Activated CD4-positive, alpha-beta T cell treated with anti-CD3 and anti-CD28 coated beads, Interleukin-2, amount 10 ng/mL, durations not matched to agents 7 days and 5 days (primary cell): ENCODE measurements around the gene EFNA5. TPM values are rescaled to one million over a fixed set of nuclear protein-coding genes. Genes with fewer than 3 reads are reported as not detected.

Experiments
- CTCF ChIA-PET: fragments of 350-600 bp; sonication (Branson Sonifier 250); formaldehyde crosslinking; loops from one replicate; lab custom pipeline; 2021; ENCODE audit warnings: antibody characterized with exemption; lab: Charles Lee
- POLR2A ChIA-PET: fragments of 350-600 bp; sonication (Branson Sonifier 250); formaldehyde crosslinking; loops from one replicate; lab custom pipeline; 2021; ENCODE audit warnings: antibody characterized with exemption; lab: Charles Lee
- DNase-seq: peaks from one replicate; pipeline ENCODE4 v3.0.0-alpha.2; 2020
- H3K27ac Mint-ChIP-seq: one replicate; pipeline ENCODE4 v1.8.0; 2021; ENCODE audit warnings: mild to moderate bottlenecking, moderate library complexity, mixed read lengths
- H3K27me3 Mint-ChIP-seq: one replicate; pipeline ENCODE4 v1.8.0; 2021; ENCODE audit warnings: mixed read lengths
- H3K36me3 Mint-ChIP-seq: one replicate; pipeline ENCODE4 v1.8.0; 2021; ENCODE audit warnings: low read depth, mixed read lengths
- H3K4me1 Mint-ChIP-seq: one replicate; pipeline ENCODE4 v1.8.0; 2021; ENCODE audit warnings: mixed read lengths
- H3K4me3 Mint-ChIP-seq: one replicate; pipeline ENCODE4 v1.8.0; 2021; ENCODE audit warnings: mild to moderate bottlenecking, moderate library complexity, mixed read lengths
- H3K9me3 Mint-ChIP-seq: one replicate; pipeline ENCODE4 v1.8.0; 2021; ENCODE audit warnings: mixed read lengths
- total RNA-seq, 2 experiments: library from RNA; stranded (reverse); gene quantifications; one replicate each; pipeline ENCODE4 v1.2.3, GENCODE V29; 2021

EFNA5 gene
- total RNA-seq, 2 experiments from 2014 or later = not detected

DNA sequence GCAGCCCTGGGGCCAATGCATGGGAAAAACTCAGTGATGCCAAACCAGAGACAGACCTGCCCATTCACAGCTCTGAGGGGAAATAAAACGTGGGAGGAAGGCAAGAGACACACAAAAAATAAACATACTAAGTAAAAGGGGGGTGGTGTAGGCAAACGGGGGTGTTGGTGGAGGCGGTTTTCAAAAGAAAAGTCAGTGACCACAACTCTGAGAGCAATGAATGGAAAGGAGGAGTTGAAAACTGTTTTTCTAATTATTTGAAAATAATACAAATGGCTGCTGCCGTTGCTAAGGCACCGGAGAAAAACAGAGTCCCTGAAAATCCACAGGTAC is 293.5 kb downstream of the EFNA5 start:
- H3K27me3 Mint-ChIP-seq = no peaks in the 10 kb centered on the region
- ChIA-PET POLR2A (no interaction called here), CTCF (no interaction called here)
- H3K4me1 Mint-ChIP-seq = no peaks in the 10 kb centered on the region
- H3K36me3 Mint-ChIP-seq = no peaks in the 10 kb centered on the region
- H3K4me3 Mint-ChIP-seq = no peak overlapping the region
- H3K27ac Mint-ChIP-seq = no peak overlapping the region
- no peak for DNase-seq
- no peaks in the 10 kb centered on the region for H3K9me3 Mint-ChIP-seq

DNA sequence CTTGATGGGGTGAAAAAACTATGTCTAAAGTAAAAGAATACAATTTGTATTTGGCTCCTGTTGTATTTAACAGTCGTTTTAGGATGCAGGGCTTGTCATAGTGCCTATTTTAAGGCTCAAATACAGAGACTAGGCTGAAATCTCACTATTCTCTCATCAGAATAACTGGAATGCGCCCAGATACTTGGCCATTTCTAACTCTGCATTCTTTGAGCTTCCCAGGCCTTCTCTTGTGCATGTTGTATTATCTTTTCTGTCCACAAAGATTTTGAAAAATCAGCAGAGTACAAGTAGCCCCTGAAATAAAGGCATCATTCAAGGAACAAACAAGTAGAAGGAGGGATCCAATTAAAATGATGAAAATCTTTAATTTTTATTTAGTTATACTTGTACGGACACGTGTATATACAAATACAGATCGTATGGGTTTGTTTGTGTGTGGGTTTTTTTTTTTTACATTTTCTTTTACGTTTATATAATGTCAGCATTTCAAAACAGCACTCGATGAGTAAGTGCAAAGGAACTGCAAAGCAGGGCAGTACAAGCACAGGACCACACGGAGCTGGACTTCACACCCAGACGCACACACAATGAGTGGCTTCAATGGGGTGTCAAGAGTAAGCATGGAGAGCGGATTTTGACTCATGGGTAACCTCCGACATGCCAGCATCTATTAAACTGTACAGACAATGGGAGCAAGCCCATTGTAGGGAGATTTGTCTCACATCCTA is 294.0 kb downstream of the EFNA5 start:
- no peaks in the 10 kb centered on the region for H3K9me3 Mint-ChIP-seq
- CTCF ChIA-PET = no interaction called here
- DNase-seq = no peak
- POLR2A ChIA-PET = no interaction called here
- no peak overlapping the region for H3K27ac Mint-ChIP-seq
- H3K4me3 Mint-ChIP-seq = no peak overlapping the region
- H3K36me3 Mint-ChIP-seq = no peaks in the 10 kb centered on the region
- no peaks in the 10 kb centered on the region for H3K4me1 Mint-ChIP-seq
- H3K27me3 Mint-ChIP-seq = no peaks in the 10 kb centered on the region

DNA sequence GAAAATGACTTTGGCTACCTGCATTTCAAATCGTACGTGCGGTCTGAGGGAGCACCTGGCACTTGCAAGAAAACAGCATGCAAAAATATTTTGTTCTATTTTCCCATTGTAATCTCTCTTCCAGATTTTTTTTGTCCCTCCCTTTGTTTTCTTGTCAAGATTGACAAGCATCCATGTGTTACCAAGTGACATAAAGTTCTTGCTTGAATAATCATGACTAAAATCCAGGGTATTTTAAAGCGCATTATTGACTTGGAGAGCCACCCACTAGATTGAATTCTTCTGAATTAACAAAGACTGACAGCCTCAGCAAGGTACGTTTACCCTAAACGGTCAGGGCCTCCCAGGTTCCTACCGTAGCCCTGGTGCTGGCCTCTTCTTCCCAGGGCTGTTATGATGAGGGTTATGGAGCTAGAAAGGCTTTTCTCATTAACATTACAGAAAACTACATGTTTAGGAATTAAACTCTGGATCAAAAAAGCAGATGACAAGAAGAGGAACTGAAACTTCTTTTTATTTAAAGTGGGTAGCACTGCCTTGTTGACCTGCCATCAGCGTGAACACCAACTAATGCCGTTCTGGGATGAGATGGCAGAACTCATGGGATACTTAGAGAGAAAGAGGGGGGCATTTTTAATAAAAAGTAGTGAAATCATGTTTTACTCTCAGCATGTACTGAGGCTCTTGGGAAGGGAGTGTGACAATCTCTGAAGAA is 297.0 kb downstream of the EFNA5 start:
- ChIA-PET CTCF (no interaction called here), POLR2A (no interaction called here)
- Mint-ChIP-seq H3K4me1 (no peaks in the 10 kb centered on the region), H3K9me3 (no peaks in the 10 kb centered on the region), H3K27me3 (no peaks in the 10 kb centered on the region), H3K36me3 (no peaks in the 10 kb centered on the region), H3K27ac (no peak overlapping the region), H3K4me3 (no peak overlapping the region)
- no peak for DNase-seq

DNA sequence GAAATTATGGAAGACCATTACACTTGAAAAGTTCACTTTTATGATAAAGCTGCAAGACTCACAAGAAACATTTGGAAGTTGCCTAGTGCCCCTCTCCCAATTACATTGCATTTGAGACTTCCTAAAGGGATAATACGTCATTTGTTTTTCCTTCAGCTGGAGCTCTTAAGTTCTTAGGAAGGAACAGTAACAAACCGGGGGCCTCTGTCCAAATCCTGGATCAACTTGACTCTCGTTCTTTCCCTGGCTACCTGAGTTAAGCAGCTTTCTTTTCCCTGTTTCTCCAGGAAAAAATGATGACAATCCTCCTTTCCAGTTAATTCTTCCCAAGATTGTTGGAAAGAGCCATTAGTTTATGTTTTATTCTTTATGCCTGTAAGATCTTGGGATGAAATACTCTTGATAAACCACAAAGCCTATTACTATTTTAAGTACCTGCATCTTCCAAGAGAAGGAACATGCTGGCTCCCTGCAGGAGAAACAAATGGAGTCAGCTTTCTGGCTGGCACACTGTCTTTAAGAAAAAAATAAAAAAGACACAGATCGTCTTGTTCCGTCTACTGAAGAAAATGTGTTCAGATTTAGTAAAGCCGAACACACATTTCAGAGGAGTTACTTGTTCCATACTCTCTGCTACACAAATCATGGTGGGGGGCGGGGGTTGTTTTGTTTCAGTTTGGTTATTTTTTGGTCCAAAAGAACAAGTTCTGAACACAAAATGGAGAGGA is 297.9 kb downstream of the EFNA5 start:
- no peak overlapping the region for H3K4me3 Mint-ChIP-seq
- no peak for DNase-seq
- H3K27ac Mint-ChIP-seq = no peak overlapping the region
- H3K36me3 Mint-ChIP-seq = no peaks in the 10 kb centered on the region
- H3K9me3 Mint-ChIP-seq = no peaks in the 10 kb centered on the region
- H3K4me1 Mint-ChIP-seq = no peaks in the 10 kb centered on the region
- ChIA-PET POLR2A (no interaction called here), CTCF (no interaction called here)
- H3K27me3 Mint-ChIP-seq = no peaks in the 10 kb centered on the region

DNA sequence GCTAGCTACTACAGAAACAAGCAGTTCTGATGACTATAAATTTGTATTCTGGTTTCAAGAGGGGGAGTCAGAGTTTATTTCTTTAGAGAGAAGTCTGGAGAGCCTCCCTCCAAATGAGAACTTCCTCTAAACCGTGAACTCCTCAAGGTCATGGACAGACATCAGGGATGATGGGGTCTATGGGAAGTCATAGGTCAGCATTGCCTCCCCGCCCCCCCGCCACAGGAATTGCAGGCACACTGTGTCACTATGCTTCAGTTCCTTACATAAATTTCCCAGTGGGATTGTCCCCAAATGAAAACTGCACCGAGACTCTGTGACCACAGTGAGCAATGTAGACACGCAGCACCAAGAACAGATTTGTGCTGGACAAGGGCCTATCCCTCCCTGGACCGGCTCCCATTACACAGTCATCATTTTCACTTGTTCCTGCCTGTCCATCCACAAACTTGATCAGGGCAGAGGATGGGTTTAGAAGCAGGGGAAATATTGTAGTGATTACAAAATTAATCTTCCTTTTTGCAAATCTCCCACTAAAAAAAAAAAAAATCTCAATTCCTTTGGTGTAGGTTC is 300.3 kb downstream of the EFNA5 start:
- no peak overlapping the region for H3K4me3 Mint-ChIP-seq
- no peaks in the 10 kb centered on the region for H3K36me3 Mint-ChIP-seq
- no peaks in the 10 kb centered on the region for H3K9me3 Mint-ChIP-seq
- H3K27me3 Mint-ChIP-seq = peaks cover 3% of the 10 kb centered on the region
- ChIA-PET POLR2A (no interaction called here), CTCF (no interaction called here)
- no peak for DNase-seq
- no peak overlapping the region for H3K27ac Mint-ChIP-seq
- peaks cover 4% of the 10 kb centered on the region for H3K4me1 Mint-ChIP-seq

DNA sequence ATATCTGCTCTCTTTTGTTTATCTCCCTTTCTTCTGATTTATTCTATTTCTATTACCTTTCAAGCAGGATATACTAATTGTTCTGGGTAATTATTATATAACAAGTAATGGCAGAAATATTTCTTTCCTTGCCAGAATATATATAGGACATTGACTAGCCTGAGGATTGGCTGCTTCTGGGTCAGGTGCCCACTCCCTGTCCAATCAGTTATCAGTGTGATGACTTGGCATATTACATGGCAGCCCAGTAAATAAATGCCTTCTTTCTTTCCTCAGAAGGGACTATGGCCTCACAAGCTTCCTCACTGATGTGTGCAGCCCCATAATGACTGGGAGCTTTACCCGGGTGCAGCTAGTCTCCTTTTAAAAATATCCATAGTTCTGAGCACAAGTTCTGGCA is 301.1 kb downstream of the EFNA5 start:
- Mint-ChIP-seq H3K4me3 (no peak overlapping the region), H3K27me3 (peaks cover 3% of the 10 kb centered on the region), H3K9me3 (no peaks in the 10 kb centered on the region), H3K36me3 (no peaks in the 10 kb centered on the region), H3K27ac (no peak overlapping the region), H3K4me1 (peaks cover 6% of the 10 kb centered on the region)
- no peak for DNase-seq
- POLR2A ChIA-PET = no interaction called here
- CTCF ChIA-PET = no interaction called here

DNA sequence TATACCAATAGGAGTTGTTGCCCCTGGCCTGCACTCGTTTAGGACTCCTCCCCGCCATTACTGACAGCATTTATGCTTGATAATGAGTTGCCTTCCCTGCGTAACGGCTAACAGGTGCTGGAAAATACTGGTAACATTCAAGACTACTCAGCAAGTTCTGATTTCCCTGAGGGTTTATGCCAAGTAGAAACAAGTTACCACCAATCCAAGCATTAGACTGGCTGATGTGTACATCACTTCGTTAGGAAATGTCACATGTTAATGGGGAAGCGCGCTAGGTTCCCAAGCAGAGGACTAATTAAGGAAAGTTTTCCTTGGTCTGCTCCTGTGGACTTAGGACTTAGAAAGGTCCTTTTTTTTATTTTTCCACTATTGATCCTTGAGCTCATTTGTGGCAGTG is 302.1 kb downstream of the EFNA5 start:
- peaks cover 6% of the 10 kb centered on the region for H3K4me1 Mint-ChIP-seq
- CTCF ChIA-PET = no interaction called here
- peaks cover 3% of the 10 kb centered on the region for H3K27me3 Mint-ChIP-seq
- POLR2A ChIA-PET = no interaction called here
- no peaks in the 10 kb centered on the region for H3K9me3 Mint-ChIP-seq
- H3K36me3 Mint-ChIP-seq = no peaks in the 10 kb centered on the region
- DNase-seq = no peak
- no peak overlapping the region for H3K4me3 Mint-ChIP-seq
- H3K27ac Mint-ChIP-seq = no peak overlapping the region

DNA sequence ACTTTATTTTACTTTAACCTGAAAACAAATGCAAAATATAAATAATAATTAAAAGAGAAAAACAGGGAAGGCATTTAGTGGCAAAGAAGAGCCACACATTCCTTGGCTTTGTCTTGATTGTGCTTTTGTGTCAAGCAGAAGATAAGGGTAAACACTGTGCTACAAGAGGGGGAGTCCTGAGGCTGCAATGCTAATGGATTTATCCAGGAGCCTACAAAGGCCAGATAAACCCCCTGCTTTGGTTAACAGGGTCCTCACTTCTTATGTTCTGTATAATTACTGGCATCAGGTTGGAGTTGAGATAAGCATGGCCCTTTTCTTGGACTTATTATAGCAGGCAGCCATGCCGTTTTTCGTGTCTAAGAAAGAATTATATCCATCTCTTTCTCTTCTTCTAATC is 302.8 kb downstream of the EFNA5 start:
- no peaks in the 10 kb centered on the region for H3K36me3 Mint-ChIP-seq
- H3K27ac Mint-ChIP-seq = no peak overlapping the region

DNA sequence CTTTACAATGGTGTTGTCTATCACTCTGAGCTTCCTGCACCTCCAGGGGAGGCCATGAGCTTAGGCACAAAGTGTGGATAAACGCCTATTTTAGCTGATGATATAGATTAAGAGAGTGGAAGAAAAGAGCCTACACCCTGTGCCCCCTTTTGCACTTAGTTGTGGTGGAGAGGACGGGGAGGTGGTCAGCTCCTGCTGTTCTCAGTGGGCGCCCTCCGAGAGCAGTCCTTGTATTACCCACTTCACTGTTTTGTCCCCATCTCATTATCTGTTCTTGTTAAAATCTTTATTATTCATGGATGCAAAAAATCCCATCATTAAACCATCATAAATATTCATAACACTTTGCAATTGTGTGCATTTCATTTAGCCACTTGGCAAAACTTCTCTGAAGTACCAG is 303.3 kb downstream of the EFNA5 start:
- Mint-ChIP-seq H3K4me3 (no peak overlapping the region), H3K27me3 (peaks cover 3% of the 10 kb centered on the region), H3K4me1 (peaks cover 6% of the 10 kb centered on the region), H3K27ac (no peak overlapping the region), H3K36me3 (no peaks in the 10 kb centered on the region), H3K9me3 (no peaks in the 10 kb centered on the region)
- POLR2A ChIA-PET = no interaction called here
- no peak for DNase-seq
- CTCF ChIA-PET = no interaction called here

More for the DNA sequence above, 302.8 kb downstream of the EFNA5 start:
- ChIA-PET CTCF (no interaction called here), POLR2A (no interaction called here)
- DNase-seq = no peak
- Mint-ChIP-seq H3K9me3 (no peaks in the 10 kb centered on the region), H3K27me3 (peaks cover 3% of the 10 kb centered on the region), H3K4me3 (no peak overlapping the region), H3K4me1 (peaks cover 6% of the 10 kb centered on the region)

DNA sequence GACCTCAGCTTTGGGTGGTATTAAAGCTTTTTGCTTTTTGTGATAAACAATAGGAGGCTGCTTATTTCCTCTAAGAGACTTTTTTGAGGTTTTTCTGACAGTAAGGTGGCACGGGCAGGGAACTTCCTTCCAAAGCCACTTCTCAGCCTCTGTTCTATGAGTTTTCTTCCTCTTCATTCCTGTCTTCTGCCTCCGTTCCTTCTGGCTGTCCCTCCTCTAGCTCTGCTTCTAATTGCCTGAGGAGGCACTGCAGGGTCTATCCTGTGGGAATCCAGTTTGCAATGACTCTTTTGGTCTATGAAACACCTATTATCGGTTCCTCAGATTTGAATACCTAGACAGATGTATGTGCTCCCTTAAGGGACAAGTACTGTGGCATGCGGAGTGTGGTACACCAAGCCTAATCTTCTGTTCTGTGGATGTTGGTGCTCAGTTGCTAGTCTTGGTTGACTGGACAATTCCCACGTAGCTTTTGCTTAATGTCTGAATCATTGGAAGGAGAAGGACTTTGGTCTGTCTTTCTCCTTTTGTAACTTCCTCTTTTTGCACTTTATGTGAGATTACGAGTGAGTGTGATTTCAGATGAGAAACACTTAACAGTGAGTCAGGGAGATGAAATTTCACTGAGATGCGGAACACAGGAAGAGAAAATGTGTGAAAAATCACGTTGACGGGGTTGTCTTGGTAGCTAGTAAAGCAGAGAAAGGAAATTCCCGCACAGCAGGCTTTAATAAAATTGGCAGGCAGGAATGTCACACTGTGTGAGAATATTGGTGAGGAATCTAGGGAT is 305.2 kb downstream of the EFNA5 start:
- ChIA-PET CTCF (no interaction called here), POLR2A (no interaction called here)
- no peak overlapping the region for H3K27ac Mint-ChIP-seq

DNA sequence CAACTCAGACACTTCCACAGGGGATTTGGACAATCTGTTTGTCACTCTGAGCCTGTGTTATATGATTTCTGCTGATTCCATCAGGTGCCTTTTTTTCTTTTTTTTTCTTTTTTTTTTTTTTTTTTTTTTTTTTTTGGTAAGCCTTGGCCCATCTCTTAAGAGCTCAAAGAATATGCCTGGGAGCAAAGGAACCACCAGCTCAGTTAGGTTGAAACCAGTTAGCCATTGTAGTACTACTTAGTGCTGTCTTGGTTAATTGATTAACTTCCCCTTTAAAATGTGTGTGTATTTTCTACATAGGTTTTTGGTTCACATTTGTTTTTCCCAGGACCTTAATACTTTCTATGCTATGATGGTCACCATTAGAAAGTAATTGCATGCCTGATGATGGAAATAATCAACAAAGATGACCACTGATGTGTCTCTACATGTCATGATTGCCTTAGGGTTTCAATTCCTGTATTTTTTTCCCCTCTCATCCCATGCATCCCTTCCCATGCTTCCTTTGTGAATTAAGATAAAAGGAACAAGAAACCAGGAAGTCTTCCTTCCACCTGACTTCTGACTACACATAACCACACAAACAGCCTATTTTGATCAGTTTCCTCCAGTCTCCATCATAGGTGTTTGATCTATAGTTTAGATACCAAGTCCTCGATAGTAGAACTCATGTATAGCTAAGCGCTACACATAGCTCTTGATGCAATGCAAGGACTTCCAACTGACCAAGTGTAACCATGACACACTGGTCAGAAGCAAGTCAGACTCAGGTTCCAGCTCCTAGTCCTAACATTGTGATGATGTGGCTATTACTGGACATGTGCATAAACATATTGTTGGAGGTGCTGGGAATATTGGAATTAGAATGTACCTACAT is 306.1 kb downstream of the EFNA5 start:
- Mint-ChIP-seq H3K27ac (no peak overlapping the region), H3K27me3 (peaks cover 3% of the 10 kb centered on the region), H3K4me3 (no peak overlapping the region), H3K4me1 (peaks cover 6% of the 10 kb centered on the region), H3K36me3 (no peaks in the 10 kb centered on the region), H3K9me3 (no peaks in the 10 kb centered on the region)
- ChIA-PET POLR2A (no interaction called here), CTCF (no interaction called here)
- no peak for DNase-seq

More for the DNA sequence above, 305.2 kb downstream of the EFNA5 start:
- H3K36me3 Mint-ChIP-seq = no peaks in the 10 kb centered on the region
- no peaks in the 10 kb centered on the region for H3K9me3 Mint-ChIP-seq
- peaks cover 3% of the 10 kb centered on the region for H3K27me3 Mint-ChIP-seq
- H3K4me1 Mint-ChIP-seq = peaks cover 6% of the 10 kb centered on the region
- no peak overlapping the region for H3K4me3 Mint-ChIP-seq
- DNase-seq = no peak

DNA sequence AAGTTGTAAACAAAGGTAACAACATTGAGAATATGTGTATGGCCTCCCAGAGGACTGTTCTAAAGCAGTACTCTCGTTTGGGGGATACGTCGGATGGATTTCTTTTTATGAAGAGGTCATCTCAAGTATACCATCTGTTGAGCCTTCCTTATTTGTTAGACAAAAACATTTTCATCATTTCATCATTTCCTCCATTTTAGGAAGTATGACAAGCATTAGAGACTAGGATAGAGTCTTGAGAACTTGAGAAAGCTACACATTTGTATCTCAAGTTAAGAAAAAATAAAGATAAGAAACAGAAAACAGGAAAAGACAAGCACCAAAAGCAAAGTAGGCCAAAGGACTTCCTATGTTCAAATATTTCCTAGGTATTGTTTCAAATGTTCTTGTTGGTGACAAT is 307.0 kb downstream of the EFNA5 start:
- ChIA-PET POLR2A (no interaction called here), CTCF (no interaction called here)
- Mint-ChIP-seq H3K27me3 (peaks cover 3% of the 10 kb centered on the region), H3K27ac (no peak overlapping the region), H3K4me3 (no peak overlapping the region), H3K9me3 (no peaks in the 10 kb centered on the region), H3K4me1 (peaks cover 6% of the 10 kb centered on the region), H3K36me3 (no peaks in the 10 kb centered on the region)
- DNase-seq = no peak
